GM23338 (cell line): ENCODE data around the gene VEGFD. TPM values are rescaled to one million over a fixed set of nuclear protein-coding genes. Genes with fewer than 3 reads are reported as not detected.

ENCODE experiments used
- ATAC-seq: fragments of 200-7000 bp; cut with Tn5 transposase; 3 replicates; pipeline ENCODE4 v1.9.1; 2020
- DNase-seq: peaks from one replicate; pipeline ENCODE4 v3.0.0-alpha.2; 2015; ENCODE audit warnings: low spot score
- H2AFZ ChIP-seq: fragments of 200-600 bp; sonication (generic); 2 replicates; pipeline ENCODE4 v1.8.0; 2016; ENCODE audit warnings: antibody characterized with exemption, mild to moderate bottlenecking, moderate library complexity
- H3F3A ChIP-seq: fragments of 200-600 bp; sonication (generic); replicated peaks from 2 replicates; pipeline ENCODE4 v1.8.0; 2017; ENCODE audit warnings: antibody characterized with exemption, mixed run types, low read depth
- H3K27ac ChIP-seq: fragments of 200-600 bp; sonication (generic); 2 replicates; pipeline ENCODE4 v1.6.1; 2016; ENCODE audit warnings: low read depth
- H3K27me3 ChIP-seq: fragments of 200-600 bp; sonication (generic); 2 replicates; pipeline ENCODE4 v1.8.0; 2016; ENCODE audit warnings: mild to moderate bottlenecking, mixed run types, moderate library complexity; ENCODE audit not compliant: insufficient read depth
- H3K36me3 ChIP-seq: fragments of 200-600 bp; sonication (generic); 2 replicates; pipeline ENCODE4 v1.8.0; 2016; ENCODE audit warnings: mild to moderate bottlenecking; ENCODE audit not compliant: insufficient read depth
- H3K4me1 ChIP-seq: fragments of 200-600 bp; sonication (generic); 2 replicates; pipeline ENCODE4 v1.8.0; 2016; ENCODE audit warnings: mild to moderate bottlenecking, moderate library complexity; ENCODE audit not compliant: insufficient read depth
- H3K4me2 ChIP-seq: fragments of 200-600 bp; sonication (generic); 2 replicates; pipeline ENCODE4 v1.7.1; 2017; ENCODE audit warnings: mixed run types
- H3K4me3 ChIP-seq: fragments of 200-600 bp; sonication (generic); 2 replicates; pipeline ENCODE4 v1.6.1; 2016; ENCODE audit warnings: mixed run types
- H3K79me2 ChIP-seq: fragments of 200-600 bp; sonication (generic); replicated peaks from 2 replicates; pipeline ENCODE4 v1.8.0; 2017; ENCODE audit warnings: mild to moderate bottlenecking; ENCODE audit not compliant: insufficient read depth
- H3K9me2 ChIP-seq: fragments of 200-600 bp; sonication (generic); 2 replicates; pipeline ENCODE4 v1.8.0; 2017; ENCODE audit not compliant: insufficient read depth
- H4K20me1 ChIP-seq: fragments of 200-600 bp; sonication (generic); replicated peaks from 2 replicates; pipeline ENCODE4 v1.8.0; 2017; ENCODE audit warnings: mild to moderate bottlenecking; ENCODE audit not compliant: insufficient read depth
- H3K27ac Mint-ChIP-seq: 2 replicates; pipeline ENCODE4 v1.8.0; 2020; ENCODE audit warnings: inconsistent platforms, mild to moderate bottlenecking, moderate library complexity, mixed read lengths
- H3K27me3 Mint-ChIP-seq: 3 replicates; pipeline ENCODE4 v1.8.0; 2022; ENCODE audit warnings: low read depth, mild to moderate bottlenecking, moderate library complexity, mixed read lengths, inconsistent platforms; ENCODE audit not compliant: insufficient read depth, poor library complexity
- H3K36me3 Mint-ChIP-seq: 3 replicates; pipeline ENCODE4 v1.8.0; 2021; ENCODE audit warnings: low read depth, mild to moderate bottlenecking, inconsistent platforms, moderate library complexity, mixed read lengths
- H3K4me1 Mint-ChIP-seq: 3 replicates; pipeline ENCODE4 v1.8.0; 2020; ENCODE audit warnings: mild to moderate bottlenecking, inconsistent platforms, mixed read lengths
- H3K4me3 Mint-ChIP-seq: 3 replicates; pipeline ENCODE4 v1.8.0; 2021; ENCODE audit warnings: moderate library complexity, mild to moderate bottlenecking, inconsistent platforms, mixed read lengths
- H3K9me3 Mint-ChIP-seq: 3 replicates; pipeline ENCODE4 v1.8.0; 2020; ENCODE audit warnings: moderate library complexity, mild to moderate bottlenecking, inconsistent platforms, mixed read lengths
- POLR2AphosphoS5 ChIP-seq: IDR thresholded peaks from 2 replicates; pipeline ENCODE4 v1.6.1; 2016; ENCODE audit warnings: antibody characterized with exemption, low read depth
- STAT1 ChIP-seq: IDR thresholded peaks from one replicate; pipeline ENCODE4 v1.6.1; 2016; ENCODE audit warnings: antibody characterized with exemption; ENCODE audit not compliant: unreplicated experiment
- ZNF114 ChIP-seq: fragments of 250-450 bp; sonication (Bioruptor Pico); IDR thresholded peaks from 2 replicates; pipeline ENCODE4 v1.5.0; 2020; ENCODE audit warnings: mild to moderate bottlenecking, moderate library complexity
- ZNF331 ChIP-seq: fragments of 250-450 bp; sonication (Bioruptor Pico); IDR thresholded peaks from 2 replicates; pipeline ENCODE4 v1.5.0; 2020; ENCODE audit warnings: low read depth, mild to moderate bottlenecking, moderate library complexity
- polyA plus RNA-seq: library from polyadenylated mRNA; unstranded; fragments of >200 nt; fragmentation: Nextera tagmentation; extraction: Ambion mirVana; gene quantifications from 2 replicates; pipeline ENCODE4 v1.2.1, GENCODE V29; 2016
- total RNA-seq: library from RNA; depleted of rRNA; stranded (reverse); fragments of >200 nt; shearing (Covaris generic); gene quantifications from 2 replicates; pipeline ENCODE4 v1.2.3, GENCODE V29; 2014
- TF ChIP-seq, protein P1 (sequence below): fragments of 250-450 bp; sonication (Bioruptor Pico); IDR thresholded peaks from 2 replicates; pipeline ENCODE4 v1.5.0; 2020; ENCODE audit warnings: mild to moderate bottlenecking, moderate library complexity

Gene VEGFD
- total and polyA plus RNA-seq, 2 experiments from 2014 or later, result 0.13 TPM; not detected in 1

DNA sequence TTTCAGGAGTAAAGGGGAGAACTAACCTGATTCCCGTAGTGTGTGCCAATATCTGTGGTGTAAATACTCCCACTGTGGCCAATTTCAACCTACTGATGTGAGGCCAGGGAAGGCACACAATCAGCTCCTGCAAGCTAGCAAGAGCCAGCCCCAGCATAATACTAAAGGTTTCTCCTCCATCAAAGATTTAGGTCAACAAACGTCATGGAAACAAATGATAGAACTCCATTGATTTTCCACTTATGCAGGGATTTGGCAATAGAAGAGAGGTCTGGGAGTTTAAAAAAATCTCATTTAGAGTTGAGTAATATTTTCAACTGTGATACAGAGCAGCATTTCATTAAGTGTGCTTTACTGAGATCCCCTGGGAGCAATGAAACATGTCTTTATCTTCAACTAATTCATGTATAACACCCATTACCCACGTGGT is 15.8 kb upstream of the VEGFD start (continued):
- TF ChIP-seq, protein P1, sequence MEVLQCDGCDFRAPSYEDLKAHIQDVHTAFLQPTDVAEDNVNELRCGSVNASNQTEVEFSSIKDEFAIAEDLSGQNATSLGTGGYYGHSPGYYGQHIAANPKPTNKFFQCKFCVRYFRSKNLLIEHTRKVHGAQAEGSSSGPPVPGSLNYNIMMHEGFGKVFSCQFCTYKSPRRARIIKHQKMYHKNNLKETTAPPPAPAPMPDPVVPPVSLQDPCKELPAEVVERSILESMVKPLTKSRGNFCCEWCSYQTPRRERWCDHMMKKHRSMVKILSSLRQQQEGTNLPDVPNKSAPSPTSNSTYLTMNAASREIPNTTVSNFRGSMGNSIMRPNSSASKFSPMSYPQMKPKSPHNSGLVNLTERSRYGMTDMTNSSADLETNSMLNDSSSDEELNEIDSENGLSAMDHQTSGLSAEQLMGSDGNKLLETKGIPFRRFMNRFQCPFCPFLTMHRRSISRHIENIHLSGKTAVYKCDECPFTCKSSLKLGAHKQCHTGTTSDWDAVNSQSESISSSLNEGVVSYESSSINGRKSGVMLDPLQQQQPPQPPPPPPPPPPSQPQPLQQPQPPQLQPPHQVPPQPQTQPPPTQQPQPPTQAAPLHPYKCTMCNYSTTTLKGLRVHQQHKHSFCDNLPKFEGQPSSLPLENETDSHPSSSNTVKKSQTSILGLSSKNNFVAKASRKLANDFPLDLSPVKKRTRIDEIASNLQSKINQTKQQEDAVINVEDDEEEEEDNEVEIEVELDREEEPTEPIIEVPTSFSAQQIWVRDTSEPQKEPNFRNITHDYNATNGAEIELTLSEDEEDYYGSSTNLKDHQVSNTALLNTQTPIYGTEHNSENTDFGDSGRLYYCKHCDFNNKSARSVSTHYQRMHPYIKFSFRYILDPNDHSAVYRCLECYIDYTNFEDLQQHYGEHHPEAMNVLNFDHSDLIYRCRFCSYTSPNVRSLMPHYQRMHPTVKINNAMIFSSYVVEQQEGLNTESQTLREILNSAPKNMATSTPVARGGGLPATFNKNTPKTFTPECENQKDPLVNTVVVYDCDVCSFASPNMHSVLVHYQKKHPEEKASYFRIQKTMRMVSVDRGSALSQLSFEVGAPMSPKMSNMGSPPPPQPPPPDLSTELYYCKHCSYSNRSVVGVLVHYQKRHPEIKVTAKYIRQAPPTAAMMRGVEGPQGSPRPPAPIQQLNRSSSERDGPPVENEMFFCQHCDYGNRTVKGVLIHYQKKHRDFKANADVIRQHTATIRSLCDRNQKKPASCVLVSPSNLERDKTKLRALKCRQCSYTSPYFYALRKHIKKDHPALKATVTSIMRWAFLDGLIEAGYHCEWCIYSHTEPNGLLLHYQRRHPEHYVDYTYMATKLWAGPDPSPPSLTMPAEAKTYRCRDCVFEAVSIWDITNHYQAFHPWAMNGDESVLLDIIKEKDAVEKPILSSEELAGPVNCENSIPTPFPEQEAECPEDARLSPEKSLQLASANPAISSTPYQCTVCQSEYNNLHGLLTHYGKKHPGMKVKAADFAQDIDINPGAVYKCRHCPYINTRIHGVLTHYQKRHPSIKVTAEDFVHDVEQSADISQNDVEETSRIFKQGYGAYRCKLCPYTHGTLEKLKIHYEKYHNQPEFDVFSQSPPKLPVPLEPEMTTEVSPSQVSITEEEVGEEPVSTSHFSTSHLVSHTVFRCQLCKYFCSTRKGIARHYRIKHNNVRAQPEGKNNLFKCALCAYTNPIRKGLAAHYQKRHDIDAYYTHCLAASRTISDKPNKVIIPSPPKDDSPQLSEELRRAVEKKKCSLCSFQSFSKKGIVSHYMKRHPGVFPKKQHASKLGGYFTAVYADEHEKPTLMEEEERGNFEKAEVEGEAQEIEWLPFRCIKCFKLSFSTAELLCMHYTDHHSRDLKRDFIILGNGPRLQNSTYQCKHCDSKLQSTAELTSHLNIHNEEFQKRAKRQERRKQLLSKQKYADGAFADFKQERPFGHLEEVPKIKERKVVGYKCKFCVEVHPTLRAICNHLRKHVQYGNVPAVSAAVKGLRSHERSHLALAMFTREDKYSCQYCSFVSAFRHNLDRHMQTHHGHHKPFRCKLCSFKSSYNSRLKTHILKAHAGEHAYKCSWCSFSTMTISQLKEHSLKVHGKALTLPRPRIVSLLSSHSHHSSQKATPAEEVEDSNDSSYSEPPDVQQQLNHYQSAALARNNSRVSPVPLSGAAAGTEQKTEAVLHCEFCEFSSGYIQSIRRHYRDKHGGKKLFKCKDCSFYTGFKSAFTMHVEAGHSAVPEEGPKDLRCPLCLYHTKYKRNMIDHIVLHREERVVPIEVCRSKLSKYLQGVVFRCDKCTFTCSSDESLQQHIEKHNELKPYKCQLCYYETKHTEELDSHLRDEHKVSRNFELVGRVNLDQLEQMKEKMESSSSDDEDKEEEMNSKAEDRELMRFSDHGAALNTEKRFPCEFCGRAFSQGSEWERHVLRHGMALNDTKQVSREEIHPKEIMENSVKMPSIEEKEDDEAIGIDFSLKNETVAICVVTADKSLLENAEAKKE (CRISPR knock-in tag), result no peak

GRCh38 chrX:15398874-15399273 is 14.7 kb upstream of the VEGFD start:
- peak overlapping the region; percentile 55; the same call in 1 of the 2 replicates for H3K4me2 ChIP-seq
- Mint-ChIP-seq H3K4me1 (peaks cover 16% of the 10 kb centered on the region), H3K9me3 (peaks cover 3% of the 10 kb centered on the region; the same call in 1 of the 3 replicates), H3K36me3 (peaks cover 6% of the 10 kb centered on the region; the same call in 2 of the 3 replicates), H3K27me3 (no peaks in the 10 kb centered on the region), H3K27ac (peak overlapping the region; percentile 69), H3K4me3 (peak overlapping the region; percentile 23; the same call in 1 of the 3 replicates)
- H3K9me2 ChIP-seq, result no peaks in the 10 kb centered on the region
- H3K4me1 ChIP-seq, result peaks cover 28% of the 10 kb centered on the region
- TF ChIP-seq POLR2AphosphoS5 (no peak), ZNF114 (CRISPR knock-in tag) (no peak), STAT1 (no peak), ZNF331 (CRISPR knock-in tag) (no peak)
- TF ChIP-seq, protein P1 (CRISPR knock-in tag), result peak; percentile 46; the same call in 1 of the 2 replicates
- no peak overlapping the region for H2AFZ ChIP-seq
- no peaks in the 10 kb centered on the region for H3K27me3 ChIP-seq
- H3K36me3 ChIP-seq, result no peaks in the 10 kb centered on the region
- ATAC-seq (no peak), DNase-seq (no peak)
- no peak overlapping the region for H3K27ac ChIP-seq
- H3K79me2 ChIP-seq, result no peaks in the 10 kb centered on the region
- H4K20me1 ChIP-seq, result no peaks in the 10 kb centered on the region
- no peak overlapping the region for H3K4me3 ChIP-seq
- no peaks in the 10 kb centered on the region for H3F3A ChIP-seq
